Panc1 (cell line): ENCODE results near the gene TFPI2.
"Not testable (repeated sequence)": the region's sequence is repeated elsewhere in the genome, so short reads cannot be mapped to it uniquely, and the experiment has no call there.

Experiments
- CTCF ChIP-seq: fragments of 450-650 bp; IDR thresholded peaks from 2 replicates; pipeline ENCODE4 v1.5.1; 2017; ENCODE audit warnings: mild to moderate bottlenecking
- POLR2AphosphoS5 ChIP-seq: IDR thresholded peaks from 2 replicates; pipeline ENCODE4 v1.6.1; 2012; ENCODE audit warnings: mild to moderate bottlenecking, low read depth, low read length, moderate library complexity
- REST ChIP-seq, 2 experiments: IDR thresholded peaks; 2 replicates each; pipeline ENCODE4 v1.6.1; 2011 to 2012; ENCODE audit warnings: low read depth in 2 of 2, control low read depth in 1 of 2, low read length in 1 of 2, mild to moderate bottlenecking in 1 of 2, moderate library complexity in 1 of 2; ENCODE audit not compliant: insufficient read depth in 1 of 2
- SIN3A ChIP-seq: IDR thresholded peaks from 2 replicates; pipeline ENCODE4 v1.6.1; 2012; ENCODE audit warnings: low read depth, mild to moderate bottlenecking, low read length, moderate library complexity, borderline replicate concordance; ENCODE audit not compliant: insufficient read depth
- TCF7L2 ChIP-seq: IDR thresholded peaks from 2 replicates; pipeline ENCODE4 v1.6.1; 2011; ENCODE audit warnings: mild to moderate bottlenecking, low read depth, low read length, inconsistent platforms

- TF ChIP-seq CTCF; TCF7L2; POLR2AphosphoS5; REST (IDR thresholded peaks at IDR 0.05; ENCODE audit: insufficient read depth in 1 of 2, low read depth in 2 of 2, low read length in 1 of 2); SIN3A: not testable (repeated sequence)
These were observed 20.7 kb upstream of the TFPI2 start for GRCh38 chr7:93911242-93911641.
